Activated naive CD4-positive, alpha-beta T cell treated with anti-CD3 and anti-CD28 coated beads, Interleukin-2, amount 50 U/mL, for 16 hours (primary cell): ENCODE results near the gene SLC5A6.

Experiments used
- DNase-seq: peaks from one replicate; pipeline ENCODE4 v3.0.0-alpha.2; 2020

Gene SLC5A6

DNA sequence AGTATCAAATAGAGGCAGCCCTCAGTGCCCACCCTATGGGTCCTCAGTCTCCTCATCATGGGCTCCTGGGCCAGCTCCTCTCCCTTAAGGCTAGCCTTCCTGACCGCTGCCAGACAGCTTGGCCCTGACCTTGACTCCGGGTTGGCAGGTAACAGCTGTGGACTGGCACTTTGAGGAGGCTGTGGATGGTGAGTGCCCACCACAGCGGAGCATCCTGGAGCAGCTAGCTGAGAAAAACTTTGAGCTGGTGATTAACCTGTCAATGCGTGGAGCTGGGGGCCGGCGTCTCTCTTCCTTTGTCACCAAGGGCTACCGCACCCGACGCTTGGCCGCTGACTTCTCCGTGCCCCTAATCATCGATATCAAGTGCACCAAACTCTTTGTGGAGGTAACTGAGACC lies 24.1 kb upstream of the SLC5A6 start:
- DNase-seq = no peak

DNA sequence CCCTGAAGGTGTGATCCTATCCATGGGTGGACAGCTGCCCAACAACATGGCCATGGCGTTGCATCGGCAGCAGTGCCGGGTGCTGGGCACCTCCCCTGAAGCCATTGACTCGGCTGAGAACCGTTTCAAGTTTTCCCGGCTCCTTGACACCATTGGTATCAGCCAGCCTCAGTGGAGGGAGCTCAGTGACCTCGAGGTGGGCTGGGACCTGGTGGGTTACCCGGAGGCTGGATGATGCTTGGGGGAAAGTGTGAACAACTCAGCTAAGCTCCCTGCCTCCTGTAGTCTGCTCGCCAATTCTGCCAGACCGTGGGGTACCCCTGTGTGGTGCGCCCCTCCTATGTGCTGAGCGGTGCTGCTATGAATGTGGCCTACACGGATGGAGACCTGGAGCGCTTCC lies 21.3 kb upstream of the SLC5A6 start:
- no peak for DNase-seq

DNA sequence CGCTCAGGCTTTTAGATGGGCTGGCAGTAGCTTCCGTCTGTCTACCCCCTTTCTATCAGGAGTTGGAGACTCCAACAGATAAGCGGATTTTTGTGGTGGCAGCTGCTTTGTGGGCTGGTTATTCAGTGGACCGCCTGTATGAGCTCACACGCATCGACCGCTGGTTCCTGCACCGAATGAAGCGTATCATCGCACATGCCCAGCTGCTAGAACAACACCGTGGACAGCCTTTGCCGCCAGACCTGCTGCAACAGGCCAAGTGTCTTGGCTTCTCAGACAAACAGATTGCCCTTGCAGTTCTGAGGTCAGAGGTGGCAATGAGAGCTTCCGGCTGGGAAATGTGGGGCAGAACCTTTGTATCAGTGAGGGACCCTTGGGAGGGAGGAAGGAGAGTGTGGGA lies 19.9 kb upstream of the SLC5A6 start:
- no peak for DNase-seq

DNA sequence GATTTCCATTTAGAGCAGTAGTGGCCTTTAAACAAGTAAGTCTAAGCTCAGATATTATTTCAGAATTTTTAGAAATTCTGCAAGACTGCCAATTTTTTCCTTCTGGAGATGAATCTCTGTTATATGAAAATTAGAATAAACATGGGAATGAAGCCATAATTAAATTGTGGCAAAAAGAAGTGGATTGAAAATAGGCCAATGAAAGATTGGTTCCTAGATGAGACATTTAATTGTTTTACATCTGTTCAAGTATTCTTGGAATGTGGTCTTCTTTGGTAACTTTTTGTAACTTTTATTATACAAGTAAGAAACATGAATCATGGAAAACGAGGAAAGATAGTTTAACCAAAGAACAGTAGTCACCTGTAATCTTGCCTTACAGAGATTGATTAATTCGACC lies 15.4 kb upstream of the SLC5A6 start:
- DNase-seq = no peak

DNA sequence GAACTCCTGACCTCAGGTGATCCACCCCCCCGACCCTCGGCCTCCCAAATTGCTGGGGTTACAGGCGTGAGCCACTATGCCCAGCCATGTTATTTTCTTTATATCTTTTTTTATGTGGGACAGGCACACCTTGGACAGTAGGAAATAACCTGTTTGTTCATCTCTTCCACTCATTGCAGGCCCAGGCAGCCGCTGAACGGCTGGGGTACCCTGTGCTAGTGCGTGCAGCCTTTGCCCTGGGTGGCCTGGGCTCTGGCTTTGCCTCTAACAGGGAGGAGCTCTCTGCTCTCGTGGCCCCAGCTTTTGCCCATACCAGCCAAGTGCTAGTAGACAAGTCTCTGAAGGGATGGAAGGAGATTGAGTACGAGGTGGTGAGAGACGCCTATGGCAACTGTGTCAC lies 13.5 kb upstream of the SLC5A6 start:
- no peak for DNase-seq

DNA sequence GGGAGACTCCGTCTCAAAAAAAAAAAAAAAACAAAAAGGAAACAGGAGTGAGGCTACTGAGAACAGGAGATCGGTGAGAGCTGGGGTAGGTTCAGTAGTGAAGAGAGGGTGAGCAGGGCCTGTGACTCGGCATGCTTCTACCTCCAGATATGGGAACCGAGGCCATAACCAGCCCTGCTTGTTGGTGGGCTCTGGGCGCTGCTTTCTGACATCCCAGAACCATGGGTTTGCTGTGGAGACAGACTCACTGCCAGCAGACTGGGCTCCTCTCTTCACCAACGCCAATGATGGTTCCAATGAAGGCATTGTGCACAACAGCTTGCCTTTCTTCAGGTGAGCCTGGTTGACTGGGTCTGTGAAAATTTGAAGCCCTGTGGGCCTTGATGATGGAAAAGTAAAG lies 11.3 kb upstream of the SLC5A6 start:
- no peak for DNase-seq

DNA sequence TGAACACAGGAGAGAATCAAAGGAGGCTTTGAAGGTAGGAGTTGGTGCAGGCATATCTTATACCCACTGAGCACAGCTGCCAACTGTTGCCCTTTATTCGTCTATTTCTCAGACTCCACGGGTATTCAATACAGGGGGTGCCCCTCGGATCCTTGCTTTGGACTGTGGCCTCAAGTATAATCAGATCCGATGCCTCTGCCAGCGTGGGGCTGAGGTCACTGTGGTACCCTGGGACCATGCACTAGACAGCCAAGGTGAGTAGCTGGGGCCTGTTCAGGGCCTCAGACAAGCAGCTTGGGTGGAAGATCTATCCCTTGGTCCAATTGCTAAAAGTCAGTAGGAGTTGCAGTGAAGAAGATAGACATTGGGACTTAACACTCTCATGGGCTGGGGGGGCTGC lies 10.3 kb upstream of the SLC5A6 start:
- no peak for DNase-seq

DNA sequence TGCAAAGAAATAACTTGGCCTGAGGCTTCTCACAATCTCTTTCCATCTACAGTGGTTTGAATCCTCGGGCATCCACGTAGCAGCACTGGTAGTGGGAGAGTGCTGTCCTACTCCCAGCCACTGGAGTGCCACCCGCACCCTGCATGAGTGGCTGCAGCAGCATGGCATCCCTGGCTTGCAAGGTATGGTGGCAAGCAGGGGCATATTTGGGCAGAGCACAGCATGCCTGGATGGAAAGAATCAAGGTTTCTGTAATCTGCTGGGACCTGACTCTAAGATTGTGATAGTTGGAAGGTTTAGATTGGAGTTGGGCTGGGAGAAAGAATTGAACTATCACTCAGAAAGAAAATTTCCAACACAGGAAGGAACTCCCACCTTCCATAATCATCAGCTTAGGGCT lies 9.1 kb upstream of the SLC5A6 start:
- no peak for DNase-seq

DNA sequence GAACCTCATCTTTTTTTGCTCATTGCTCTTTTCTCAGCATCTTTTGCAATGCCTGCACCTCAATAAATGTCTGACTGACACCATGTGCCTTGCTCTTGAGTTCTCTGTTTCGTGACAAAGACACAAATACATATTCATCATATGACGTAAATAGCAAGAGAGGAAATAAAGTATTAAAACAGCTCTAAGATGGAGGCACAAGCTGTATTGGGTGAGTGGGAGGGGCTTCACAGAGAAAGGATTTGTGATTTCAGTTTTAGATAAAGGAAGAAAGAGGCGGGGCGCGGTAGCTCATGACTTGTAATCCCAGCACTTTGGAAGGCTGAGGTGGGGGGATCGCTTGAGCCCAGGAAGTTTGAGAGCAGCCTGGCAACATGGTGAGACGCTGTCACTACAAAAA lies 8.0 kb upstream of the SLC5A6 start:
- DNase-seq = no peak

DNA sequence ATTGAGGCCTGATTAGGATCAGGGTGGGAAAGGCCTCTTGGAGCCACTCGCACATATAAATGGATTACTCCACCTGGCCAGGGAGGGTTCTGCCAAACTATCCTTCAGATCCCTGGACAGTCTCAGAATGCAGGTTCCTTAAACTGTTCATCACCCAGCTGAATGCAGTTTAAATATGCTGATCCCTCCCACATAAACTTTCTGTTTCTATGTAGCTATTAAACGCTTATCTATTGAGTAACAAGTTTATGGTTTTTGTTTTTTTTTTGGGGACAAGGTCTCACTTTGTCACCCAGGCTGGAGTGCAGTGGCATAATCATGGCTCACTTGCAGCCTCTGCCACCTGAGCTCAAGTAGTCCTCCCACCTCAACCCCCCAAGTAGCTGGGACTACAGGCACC lies 7.0 kb upstream of the SLC5A6 start:
- no peak for DNase-seq

DNA sequence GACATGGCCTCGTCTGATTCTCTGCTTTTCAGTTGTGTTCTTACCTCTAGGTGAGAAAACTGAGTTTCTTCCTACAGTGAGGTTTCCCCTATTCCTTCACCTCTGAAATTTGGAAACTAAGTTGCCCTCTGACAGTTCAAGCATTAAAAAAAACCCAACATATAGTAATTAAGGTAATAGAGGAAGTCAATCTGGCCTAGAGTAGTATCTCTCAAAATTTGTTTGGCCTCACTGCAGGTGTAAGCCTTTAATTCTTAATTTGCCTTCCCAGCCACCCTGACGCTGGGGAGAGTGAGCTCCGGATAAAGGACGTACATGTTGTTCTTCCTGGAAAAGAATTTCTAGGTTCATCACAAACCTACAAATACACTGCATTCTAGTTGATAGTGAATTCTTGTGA lies 6.5 kb upstream of the SLC5A6 start:
- no peak for DNase-seq

DNA sequence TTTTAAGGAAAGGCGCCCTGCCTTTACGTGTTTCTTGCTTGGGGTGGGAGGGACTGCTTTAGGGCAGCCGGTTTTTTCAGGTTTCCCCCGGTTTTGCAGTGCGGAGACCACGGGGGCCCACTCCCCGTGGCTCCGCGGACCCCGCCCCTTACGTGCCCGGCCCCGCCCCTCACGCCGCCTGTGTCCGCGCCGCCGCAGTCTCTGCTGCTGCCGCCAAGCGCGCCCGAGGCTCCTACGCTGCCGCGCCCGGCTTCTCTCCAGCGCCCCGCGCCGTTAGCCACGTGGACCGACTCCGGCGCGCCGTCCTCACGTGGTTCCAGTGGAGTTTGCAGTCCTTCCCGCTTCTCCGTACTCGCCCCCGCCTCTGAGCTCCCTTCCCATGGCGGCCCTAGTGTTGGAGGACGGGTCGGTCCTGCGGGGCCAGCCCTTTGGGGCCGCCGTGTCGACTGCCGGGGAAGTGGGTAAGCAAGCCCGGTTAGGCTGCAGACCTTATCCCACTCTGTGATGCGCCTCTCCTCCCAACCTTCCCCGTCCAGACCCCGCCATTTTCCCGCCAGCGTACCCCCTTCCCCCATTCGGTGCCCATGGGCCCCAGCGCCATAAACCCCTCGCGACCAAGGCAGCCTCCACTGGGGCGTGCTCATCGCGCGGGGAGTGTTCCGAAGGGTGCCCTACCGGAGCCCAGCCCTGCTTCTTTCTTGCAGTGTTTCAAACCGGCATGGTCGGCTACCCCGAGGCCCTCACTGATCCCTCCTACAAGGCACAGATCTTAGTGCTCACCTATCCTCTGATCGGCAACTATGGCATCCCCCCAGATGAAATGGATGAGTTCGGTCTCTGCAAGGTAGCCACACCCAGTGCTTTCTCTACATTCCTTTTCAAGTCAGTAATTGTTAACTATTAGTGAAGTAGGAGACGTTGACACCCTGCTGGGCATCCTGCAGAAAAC lies 5.4 kb upstream of the SLC5A6 start, which contains the start of gene CAD:
Gene CAD, plus strand, starts transcription at position 197 of the 949 bp plus-strand sequence. Its CDS starts 183 bp downstream, at position 380.
- peak; percentile 94 for DNase-seq

DNA sequence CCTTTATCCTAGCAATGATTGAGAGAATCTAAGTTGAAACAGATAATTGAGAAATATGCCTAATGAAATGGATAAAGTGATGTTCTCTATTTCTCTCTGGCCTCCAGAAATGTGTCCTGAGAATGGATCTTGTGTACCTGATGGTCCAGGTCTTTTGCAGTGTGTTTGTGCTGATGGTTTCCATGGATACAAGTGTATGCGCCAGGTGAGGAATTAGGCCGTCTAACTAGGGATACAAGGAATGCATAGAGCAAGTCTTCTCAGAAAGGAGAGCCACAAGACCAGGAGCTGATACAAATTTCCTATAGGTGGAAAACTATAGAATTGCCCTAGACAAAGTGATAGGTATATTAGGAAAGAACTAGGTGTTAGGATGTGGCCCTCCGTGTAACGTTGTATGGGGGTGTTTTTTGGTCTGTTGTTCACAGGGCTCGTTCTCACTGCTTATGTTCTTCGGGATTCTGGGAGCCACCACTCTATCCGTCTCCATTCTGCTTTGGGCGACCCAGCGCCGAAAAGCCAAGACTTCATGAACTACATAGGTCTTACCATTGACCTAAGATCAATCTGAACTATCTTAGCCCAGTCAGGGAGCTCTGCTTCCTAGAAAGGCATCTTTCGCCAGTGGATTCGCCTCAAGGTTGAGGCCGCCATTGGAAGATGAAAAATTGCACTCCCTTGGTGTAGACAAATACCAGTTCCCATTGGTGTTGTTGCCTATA lies 4.5 kb upstream of the SLC5A6 start:
- no peak for DNase-seq

DNA sequence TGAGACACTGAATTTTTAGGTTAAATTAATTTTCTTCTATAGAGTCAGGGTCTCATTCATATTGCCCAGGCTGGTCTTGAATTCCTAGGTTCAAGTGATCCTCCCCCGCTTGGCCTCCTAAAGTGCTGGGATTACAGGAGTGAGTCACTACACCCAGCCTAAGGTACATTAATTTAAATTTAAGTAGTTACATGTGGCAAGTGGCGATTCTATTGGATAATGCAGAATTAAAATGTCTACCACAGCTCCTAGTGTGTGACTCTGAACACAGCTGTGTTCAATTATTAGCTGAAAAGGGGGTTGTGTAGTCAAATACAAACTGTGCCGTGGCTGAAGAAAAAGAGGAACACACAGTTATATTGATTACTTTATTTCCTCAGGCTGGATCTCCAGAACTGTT lies 2.9 kb upstream of the SLC5A6 start:
- DNase-seq = no peak

DNA sequence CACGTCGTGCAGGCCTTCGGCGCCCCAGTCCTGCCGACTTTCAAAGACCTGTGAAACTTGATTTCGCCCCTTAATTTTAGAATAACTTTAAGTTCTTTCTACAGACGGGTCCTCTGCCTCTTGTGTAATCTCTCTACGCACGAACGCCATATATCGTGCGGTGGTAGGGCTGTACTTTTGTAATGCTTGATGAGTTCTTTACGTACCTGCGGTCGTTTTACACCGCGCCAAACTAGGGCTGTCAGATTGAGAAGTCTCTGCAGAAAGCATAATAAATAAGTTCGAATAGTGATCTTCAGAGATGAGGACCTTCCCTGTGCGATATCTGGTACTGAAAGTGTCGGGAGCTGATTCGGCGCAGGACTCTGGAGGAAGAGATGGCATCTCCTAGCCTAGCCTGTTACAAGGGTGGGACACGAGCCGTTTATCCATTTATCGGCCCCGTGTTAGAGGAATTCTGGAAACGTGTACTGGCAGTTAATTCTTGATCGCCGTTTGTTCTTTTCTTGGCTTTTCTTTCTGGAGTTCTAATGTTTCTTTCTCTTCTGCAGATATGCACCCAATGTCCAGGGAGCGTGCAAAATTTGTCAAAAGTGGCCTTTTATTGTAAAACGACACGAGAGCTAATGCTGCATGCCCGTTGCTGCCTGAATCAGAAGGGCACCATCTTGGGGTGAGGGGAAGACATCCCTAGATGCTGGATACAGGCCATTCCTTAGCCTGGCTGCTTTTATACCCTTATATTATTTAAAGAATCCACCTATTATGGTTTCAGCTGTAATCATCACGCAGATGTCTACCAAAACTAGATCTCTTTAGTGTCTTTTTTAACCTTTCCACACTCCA lies 781 bp upstream of the SLC5A6 start:
- peak; percentile 47 for DNase-seq

DNA sequence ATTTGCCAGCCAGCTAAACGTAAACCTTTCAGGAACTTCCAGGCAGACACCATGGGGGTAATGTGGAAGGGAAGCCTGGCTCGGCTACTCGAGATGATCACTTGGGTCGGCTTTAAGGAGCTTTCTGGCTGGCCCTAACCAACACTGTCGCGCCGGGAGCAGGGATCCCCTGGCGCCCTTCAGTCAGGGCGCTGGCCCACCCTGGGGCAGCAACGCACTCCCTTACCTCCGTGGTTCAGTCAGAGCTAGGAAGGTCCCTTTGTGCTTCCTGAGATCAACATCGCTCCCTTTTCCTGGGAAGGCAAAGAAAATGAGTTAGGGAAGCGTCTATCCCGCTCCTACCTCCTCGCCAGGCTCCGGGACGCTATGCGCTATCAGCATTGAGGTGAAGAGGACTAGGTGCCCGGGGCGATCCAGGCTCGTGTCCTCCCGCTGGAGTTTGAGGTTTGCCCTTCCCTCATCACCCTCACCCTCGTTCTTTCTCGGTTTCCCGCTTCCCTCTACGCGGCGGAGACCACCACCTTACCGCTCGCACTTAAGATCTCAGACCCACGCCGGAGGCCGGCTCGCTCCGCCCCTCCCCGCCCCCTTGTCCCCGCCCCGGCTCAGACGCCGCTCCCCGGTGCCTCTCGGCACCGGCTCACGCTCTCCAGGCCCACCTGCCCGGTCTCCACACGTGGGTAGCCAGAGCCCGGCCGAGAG lies 676 bp downstream of the SLC5A6 start:
- DNase-seq = no peak

DNA sequence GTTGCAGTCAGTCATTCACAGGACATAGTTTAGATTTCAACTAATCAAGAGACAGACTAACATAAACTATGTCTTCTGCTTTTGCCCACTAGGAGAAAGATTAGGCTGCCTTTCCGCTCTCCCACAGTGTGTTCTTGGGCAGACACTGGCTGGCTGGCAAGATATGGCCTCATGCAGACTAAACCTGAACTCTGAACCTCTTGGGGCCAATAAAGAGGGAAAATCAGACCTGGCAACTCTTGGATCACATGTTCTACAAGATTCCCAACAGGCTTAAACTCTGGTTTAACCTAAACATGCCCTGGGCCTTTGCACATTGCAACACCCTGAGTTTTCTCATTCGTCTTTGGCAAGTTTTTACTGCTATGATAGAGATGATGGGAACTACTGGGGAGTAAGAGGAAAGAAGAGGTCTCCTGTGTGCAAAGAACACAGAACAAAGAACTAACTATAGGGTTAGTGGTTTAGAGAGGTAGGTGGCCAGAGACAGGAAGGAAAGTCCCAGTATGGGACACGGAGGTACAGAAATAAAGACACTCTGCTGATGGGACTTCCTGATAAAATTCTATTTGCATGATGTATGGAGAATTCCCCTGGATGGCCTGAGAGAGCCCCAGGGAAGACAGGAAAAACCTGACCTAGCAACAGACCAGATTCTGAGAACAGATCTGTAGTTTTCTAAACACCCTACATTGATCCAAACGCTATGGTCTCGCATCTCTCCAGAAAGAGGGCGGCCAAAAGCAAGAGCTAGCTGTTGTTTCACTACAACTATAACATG lies 2.3 kb downstream of the SLC5A6 start:
- DNase-seq = no peak

DNA sequence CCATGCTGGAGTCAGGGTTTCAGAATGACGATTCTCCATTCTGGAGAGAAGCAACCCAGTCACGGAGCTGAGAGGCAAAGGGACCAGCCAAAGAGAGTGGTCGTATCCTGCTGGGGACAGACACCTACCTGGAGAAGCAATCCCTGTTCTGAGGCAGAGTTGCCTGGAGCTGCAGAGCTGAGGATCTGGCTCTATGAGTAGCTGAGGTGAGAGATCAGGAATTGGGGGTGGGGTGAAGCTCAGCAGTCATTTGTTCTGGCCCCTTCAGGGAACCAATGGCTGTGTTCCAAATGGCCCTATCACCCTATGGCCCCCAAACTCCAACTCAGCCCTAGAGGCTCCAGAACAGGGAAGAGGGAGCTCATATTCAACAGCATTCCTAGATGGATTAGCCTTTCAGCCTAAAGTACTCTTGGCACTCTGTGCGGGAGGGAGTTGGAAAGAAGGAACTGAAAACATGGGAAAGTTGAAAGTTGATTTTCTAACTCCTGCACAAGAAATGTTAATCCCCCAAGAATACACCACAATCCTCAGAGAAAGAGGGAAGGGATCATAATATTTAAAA lies 3.5 kb downstream of the SLC5A6 start:
- DNase-seq = no peak

DNA sequence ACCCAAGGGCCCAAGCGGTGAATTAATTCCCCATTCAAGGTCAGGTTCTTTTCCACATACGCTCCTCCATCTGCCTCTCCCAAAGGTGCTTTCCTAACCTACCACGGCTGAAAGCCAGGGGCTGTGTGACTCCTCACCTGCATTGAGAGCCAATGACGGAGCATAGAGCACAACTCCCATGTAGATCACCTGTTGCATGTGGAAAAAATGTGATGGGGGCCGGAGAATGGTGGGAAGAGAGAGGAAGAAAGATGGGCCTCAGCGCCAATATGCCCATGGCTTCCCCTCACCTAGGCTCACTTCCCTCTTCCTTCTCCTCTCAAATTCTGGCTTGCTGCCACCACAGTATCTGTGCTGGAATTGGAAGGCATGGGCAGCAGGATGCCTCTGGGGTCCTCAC lies 5.7 kb downstream of the SLC5A6 start:
- no peak for DNase-seq

DNA sequence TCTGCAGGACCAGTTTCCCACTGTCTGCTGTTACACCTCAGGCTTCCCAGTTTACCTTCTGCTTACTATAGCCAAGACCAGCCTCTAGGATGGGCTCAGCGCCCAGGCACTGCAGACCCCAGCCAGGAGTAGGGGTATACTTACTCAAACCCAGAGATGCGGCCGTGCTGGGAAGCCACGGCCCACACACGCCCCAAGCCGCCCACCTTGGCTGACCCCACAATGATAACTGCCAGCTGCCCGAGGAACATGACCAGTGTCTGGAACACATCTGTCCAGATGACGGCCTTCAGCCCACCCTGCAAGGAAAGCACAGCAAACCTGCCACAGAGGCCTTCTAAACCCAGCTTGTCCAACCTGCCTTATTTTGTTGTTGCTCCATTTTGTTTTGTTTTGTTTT lies 6.9 kb downstream of the SLC5A6 start:
- DNase-seq = no peak

DNA sequence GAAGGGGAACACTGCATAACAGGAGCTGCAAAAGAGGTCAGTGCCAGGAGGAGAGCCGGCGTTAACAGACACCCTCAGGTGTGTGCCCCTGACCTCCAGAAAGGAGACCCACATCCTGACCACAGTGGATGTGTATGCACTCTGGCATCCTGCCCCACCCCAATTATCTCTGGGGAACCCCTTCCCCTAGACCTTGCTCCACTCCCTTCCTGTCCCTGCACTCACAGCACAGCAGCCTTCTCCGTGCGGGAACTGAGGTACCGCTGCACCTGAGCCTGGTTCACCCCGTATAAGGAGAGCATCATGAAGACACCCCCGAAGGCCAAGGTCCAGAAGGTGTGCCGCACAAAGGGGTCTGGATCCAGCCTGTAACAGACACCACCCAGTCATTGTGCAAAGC lies 7.5 kb downstream of the SLC5A6 start:
- DNase-seq = no peak

DNA sequence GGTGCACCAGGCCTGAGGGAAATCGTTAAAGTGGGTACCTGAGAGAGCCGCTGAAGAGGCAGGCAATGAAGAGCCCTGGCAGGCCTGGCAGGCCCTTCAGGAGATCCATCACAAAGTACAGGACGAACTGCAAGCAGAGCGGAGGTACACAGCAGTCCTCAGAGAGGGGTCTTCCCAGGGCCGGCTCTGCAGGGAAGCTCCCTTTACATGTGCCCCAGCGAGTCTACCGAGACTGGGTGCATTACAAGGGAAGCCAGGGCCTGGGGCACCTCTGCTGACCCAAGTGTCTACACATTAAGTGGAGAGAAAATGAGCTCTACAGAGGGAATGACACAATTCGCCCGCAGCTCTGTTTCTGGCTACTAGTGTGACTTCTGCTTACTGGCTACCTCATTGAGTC lies 8.3 kb downstream of the SLC5A6 start:
- no peak for DNase-seq
